ENCODE measurements around the gene VAV3.

Gene VAV3

DNA sequence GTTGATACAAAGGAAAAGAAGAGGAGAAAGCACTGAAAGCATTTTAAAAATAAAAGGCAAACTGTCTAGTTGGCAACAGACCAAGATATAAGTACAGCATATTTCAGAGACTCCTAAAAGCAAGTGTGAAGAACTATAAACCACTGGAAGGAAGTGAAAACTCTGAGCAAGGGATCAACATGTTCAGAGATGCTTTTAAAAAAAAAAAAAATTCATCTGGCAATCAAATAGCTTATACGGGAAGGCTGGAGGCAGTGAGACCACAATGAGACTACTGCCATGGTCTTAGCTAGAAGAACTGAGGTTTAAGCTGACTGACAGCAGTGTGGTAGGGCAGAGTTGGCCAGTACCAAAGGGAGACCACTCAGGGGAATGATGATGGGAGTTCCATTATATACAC lies 124.3 kb downstream of the VAV3 start:
- Mint-ChIP-seq H3K9me3 (peaks cover 25% of the 10 kb centered on the region), H3K4me1 (peaks cover 12% of the 10 kb centered on the region), H3K27ac (no peak overlapping the region), H3K4me3 (no peak overlapping the region), H3K27me3 (ENCODE audit: low read depth, poor library complexity) (peaks cover 9% of the 10 kb centered on the region), H3K36me3 (ENCODE audit: low read depth) (peaks cover 5% of the 10 kb centered on the region)
- DNase-seq: no peak
- TF ChIP-seq, protein P1, sequence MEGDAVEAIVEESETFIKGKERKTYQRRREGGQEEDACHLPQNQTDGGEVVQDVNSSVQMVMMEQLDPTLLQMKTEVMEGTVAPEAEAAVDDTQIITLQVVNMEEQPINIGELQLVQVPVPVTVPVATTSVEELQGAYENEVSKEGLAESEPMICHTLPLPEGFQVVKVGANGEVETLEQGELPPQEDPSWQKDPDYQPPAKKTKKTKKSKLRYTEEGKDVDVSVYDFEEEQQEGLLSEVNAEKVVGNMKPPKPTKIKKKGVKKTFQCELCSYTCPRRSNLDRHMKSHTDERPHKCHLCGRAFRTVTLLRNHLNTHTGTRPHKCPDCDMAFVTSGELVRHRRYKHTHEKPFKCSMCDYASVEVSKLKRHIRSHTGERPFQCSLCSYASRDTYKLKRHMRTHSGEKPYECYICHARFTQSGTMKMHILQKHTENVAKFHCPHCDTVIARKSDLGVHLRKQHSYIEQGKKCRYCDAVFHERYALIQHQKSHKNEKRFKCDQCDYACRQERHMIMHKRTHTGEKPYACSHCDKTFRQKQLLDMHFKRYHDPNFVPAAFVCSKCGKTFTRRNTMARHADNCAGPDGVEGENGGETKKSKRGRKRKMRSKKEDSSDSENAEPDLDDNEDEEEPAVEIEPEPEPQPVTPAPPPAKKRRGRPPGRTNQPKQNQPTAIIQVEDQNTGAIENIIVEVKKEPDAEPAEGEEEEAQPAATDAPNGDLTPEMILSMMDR (IDR thresholded peaks at IDR 0.05): no peak

DNA sequence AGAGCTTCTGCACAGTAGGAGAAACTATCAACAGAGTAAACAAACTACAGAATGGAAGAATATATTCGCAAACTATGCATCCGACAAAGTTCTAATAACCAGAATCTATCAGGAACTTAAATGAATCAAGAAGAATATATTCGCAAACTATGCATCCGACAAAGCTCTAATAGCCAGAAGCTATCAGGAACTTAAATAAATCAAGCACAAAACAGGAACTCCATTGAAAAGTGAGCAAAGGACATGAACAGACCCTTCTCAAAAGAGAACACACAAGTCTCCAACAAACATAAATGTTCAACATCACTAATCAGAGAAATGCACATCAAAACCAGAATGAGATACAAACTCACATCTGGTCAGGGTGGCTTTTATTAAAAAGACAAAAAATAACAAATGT lies 126.9 kb downstream of the VAV3 start:
- Mint-ChIP-seq H3K4me3 (no peak overlapping the region), H3K27me3 (ENCODE audit: low read depth, poor library complexity) (peaks cover 12% of the 10 kb centered on the region), H3K4me1 (no peaks in the 10 kb centered on the region), H3K9me3 (peaks cover 15% of the 10 kb centered on the region), H3K36me3 (ENCODE audit: low read depth) (no peaks in the 10 kb centered on the region), H3K27ac (no peak overlapping the region)
- no peak for DNase-seq
- TF ChIP-seq, protein P1 (IDR thresholded peaks at IDR 0.05): no peak

DNA sequence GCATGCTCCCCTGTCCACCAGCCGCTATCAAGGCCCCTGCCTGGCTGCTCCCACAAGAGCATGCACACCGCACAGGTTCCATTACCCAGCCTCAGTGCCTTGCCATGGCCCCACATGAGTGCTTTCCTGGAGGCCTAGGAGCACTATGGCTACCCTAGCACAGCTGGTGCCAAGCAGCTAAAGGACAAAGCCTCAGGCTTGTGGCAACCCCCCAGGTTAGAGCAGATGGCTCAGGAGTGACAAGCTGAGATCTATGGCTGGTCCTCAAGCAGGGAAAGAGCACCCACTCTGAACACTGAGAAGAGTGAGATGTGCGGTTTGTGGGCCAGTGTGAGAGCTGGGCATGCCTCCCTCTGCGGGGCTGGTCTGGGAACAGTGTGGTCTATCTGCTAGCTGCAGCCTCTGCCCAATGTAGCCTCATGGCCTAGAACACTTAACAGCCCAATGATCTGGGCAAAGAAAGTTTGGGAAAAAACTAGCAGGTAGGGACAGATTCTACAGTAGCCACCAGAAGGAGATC lies 129.8 kb downstream of the VAV3 start:
- H3K9me3 Mint-ChIP-seq: peaks cover 15% of the 10 kb centered on the region
- no peaks in the 10 kb centered on the region for H3K36me3 Mint-ChIP-seq (ENCODE audit: low read depth)
- no peak for DNase-seq
- no peaks in the 10 kb centered on the region for H3K4me1 Mint-ChIP-seq
- H3K27ac Mint-ChIP-seq: no peak overlapping the region
- TF ChIP-seq, protein P1 (IDR thresholded peaks at IDR 0.05): no peak
- no peak overlapping the region for H3K4me3 Mint-ChIP-seq
- peaks cover 6% of the 10 kb centered on the region for H3K27me3 Mint-ChIP-seq (ENCODE audit: low read depth, poor library complexity)

DNA sequence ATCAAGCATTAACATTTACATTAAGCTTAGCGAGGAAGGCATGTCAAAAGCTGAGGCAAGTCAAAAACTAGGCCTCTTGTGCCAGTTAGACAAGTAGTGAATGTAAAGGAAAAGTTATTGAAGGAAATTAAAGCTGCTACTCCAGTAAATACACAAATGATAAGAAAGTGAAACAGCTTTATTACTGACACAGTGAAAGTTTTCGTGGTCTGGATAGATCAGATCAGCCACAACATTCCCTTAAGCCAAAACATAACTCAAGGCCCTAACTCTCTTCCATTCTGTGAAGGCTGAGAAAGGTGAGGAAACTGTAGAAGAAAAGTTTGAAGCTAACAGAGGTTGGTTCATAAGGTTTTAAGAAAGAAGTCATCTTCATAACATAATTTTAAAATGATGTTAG lies 131.9 kb downstream of the VAV3 start:
- Mint-ChIP-seq H3K4me3 (no peak overlapping the region), H3K36me3 (ENCODE audit: low read depth) (no peaks in the 10 kb centered on the region), H3K27ac (no peak overlapping the region), H3K9me3 (peaks cover 14% of the 10 kb centered on the region), H3K4me1 (no peaks in the 10 kb centered on the region), H3K27me3 (ENCODE audit: low read depth, poor library complexity) (peaks cover 6% of the 10 kb centered on the region)
- TF ChIP-seq, protein P1 (IDR thresholded peaks at IDR 0.05): no peak
- DNase-seq: no peak

DNA sequence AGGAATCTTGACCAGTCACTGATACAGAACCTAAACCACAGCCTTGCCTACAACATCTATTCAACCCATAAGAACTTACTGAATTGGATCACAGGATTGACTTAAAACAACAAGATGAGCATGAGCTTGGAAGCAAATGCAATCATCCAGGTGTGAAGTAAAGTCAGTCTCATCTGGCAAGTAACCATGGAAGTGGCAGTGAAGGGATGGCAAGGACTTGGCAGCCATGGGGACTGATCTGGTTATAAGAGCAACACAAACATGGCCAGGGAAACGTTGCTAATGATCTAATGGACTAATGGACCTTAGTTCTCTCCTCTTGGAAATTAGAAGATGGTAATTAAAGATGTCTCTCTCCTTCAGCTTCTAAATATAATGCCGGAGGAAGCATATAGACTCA lies 133.1 kb downstream of the VAV3 start:
- Mint-ChIP-seq H3K27me3 (ENCODE audit: low read depth, poor library complexity) (peaks cover 3% of the 10 kb centered on the region), H3K4me3 (no peak overlapping the region), H3K36me3 (ENCODE audit: low read depth) (no peaks in the 10 kb centered on the region), H3K9me3 (peaks cover 3% of the 10 kb centered on the region), H3K27ac (no peak overlapping the region), H3K4me1 (no peaks in the 10 kb centered on the region)
- TF ChIP-seq, protein P1 (IDR thresholded peaks at IDR 0.05): no peak
- DNase-seq: no peak

DNA sequence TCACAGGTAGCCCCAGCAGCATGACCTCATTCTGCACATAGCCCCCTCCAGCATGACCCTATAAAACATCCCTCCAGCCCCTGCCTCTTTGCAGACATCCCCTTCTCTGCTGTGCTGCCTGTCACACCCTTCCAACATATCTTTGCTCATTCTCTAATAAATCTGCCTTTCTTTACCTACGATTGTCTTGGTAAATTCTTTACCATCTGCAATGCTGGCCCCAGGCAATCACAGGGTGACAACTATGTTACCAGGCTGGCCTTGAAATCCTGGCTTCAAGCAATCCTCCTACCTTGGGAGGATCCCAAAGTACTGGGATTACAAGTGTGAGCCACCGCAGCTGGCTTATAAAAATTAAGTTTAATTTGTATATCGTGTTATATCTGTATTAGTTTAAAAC lies 134.5 kb downstream of the VAV3 start:
- Mint-ChIP-seq H3K4me3 (no peak overlapping the region), H3K27ac (no peak overlapping the region), H3K9me3 (no peaks in the 10 kb centered on the region), H3K36me3 (ENCODE audit: low read depth) (no peaks in the 10 kb centered on the region), H3K4me1 (no peaks in the 10 kb centered on the region), H3K27me3 (ENCODE audit: low read depth, poor library complexity) (peaks cover 3% of the 10 kb centered on the region)
- TF ChIP-seq, protein P1 (IDR thresholded peaks at IDR 0.05): no peak
- no peak for DNase-seq
